GM11168 (cell line): ENCODE measurements around the gene MRPS5.

Source experiments
- in situ Hi-C: fragments of 300-500 bp; cut with MboI; formaldehyde crosslinking; loops from one replicate; pipeline ENCODE4 v1.12.0; 2022; ENCODE audit warnings: low sequenced_read_pairs; ENCODE audit not compliant: unreplicated experiment

The MRPS5 gene

DNA sequence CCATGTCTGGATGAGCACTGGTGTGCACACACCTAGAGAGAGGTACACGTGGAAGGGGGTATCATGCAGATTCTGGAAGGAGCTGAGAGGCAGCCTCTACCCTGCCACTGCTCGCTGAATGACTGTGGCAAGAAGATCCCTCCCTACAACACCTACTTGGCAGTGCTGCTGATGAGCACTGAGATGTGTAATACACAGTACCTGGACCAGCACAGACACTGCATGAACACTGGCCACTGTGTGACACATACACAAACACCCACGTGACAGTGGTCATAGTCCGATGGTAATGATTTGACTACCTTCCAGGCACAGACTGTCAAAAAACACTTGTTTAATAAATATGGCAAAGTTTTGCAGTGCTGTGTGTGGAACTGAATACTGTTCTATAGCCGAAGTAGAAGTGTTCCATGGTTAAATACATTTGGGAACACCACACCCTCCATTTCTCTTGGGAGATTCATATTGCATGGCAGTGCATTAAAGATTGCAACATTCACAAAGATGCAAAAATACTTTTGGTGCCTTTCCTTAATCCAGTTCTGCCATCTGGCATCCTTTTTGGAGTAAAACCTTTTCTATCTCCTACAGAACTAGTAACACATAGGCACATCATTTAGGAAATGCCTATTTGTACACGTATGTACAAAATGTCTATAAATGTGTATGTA lies 29.6 kb downstream of the MRPS5 start:
- in situ Hi-C loops: no loop called here

DNA sequence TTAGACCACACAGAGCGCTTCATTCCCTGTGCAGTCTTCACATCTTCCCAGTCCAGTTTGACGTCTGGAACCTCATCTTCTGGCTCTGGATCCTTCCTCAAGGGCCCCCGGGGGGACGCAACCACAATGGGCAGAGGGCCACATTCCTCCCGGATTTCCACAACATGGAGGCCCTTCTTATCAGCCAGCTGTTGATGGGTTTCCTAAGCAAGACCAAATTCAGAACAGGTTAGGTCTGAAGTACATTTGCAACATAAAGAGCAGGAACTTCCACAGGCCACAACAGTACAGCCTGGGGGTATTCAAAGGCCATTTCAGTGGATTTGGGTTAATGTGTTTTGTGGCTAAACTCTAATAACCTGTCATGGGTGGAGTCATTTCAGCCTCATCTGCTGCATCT lies 34.2 kb downstream of the MRPS5 start:
- in situ Hi-C loops: no loop called here

- in situ Hi-C loops: no loop called here
These were observed 35.6 kb downstream of the MRPS5 start for GRCh38 chr2:95086017-95086416.

DNA sequence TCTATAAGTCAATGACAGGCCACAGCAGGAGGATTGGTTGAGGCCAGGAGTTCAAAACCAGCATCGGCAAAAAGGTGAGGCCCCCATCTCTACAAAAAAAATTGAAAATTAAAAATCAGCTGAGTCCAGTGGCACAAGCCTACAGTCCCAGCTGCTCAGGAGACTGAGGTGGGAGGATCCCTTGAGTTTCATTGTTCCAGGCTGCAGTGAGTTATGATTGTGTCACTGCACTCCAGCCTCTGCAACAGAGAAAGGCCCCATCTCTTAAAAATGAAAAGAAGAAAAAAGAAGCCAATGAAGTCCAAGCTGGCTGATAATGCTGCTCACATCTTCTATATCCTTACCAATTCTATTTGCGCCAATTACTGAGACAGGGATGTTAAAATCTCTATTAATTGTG lies 39.1 kb downstream of the MRPS5 start:
- in situ Hi-C loops: no loop called here

DNA sequence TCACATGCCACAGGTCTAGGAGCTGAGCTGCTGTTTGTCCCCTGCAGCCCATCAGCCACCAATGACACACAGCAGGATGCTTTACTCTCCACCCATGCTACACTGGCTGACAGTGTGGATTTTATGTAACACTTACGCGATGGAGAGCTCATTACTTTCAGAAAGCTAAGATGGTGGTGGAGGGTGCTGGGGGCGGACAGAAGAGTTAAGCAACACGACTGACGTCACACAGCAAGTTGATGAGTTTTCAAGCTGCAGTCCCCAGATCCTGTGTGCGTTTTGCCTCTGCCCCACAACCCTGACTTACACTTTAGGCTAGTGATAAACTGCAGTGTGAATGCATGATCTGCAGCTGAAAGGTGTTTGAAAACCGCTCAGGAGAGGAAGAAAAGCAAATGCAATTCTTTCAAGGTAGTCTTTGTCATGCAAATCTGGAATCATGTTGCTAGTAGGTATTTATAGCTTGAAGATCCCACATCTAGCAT lies 42.4 kb downstream of the MRPS5 start:
- in situ Hi-C loops: no loop called here

DNA sequence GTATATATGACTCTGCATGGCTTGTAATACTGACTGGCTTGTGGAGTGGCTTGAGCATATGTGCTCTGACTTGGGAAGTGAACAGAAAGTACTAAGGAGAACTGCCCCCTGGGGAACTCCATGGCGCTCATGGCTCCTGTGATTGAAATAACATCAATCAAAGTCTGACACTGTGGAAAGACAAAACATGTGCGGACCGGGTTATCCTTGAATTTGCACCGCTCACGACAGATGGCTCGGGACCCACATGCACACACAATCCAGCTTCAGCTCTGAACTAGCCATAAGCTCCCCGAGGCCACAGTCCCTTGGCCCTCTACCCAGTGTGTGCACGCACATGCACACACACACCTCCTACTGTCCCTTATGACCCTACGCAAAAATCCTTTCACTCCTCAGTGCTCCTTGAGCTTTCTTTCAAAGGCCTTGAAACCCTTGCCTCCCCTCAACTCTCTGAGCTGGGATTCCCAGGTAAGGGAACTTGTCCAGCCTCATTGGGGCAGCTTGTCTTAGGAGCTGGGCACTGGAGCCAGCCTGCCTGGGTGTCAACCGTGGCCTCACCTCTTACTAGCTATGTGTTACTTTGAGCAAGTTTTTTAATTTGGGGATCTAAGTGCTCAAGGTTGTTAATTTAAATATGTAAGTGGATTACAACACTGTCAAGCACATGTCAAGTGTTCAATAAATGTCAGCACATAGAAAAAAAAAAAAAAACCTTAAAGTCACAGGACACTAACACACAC lies 43.6 kb downstream of the MRPS5 start:
- in situ Hi-C loops: no loop called here

DNA sequence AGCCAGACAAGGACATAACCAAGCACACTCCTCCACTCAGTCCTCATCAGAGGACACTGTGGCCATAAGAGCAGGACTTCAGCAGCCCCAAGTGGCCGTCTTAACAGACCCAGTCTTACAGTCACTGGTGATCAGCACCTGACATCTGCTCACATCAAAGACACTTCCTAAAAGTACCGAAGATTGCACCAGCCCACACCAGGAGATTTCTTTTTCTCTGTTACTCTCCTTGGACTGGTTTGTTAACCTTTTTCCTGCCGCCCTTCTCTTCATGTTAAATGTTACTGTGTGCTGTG lies 44.1 kb downstream of the MRPS5 start:
- in situ Hi-C loops: no loop called here

- in situ Hi-C loops: no loop called here
These were observed 44.7 kb downstream of the MRPS5 start for GRCh38 chr2:95076705-95077529.

GRCh38 chr2:95075440-95076132 lies 46.0 kb downstream of the MRPS5 start:
- in situ Hi-C loops: no loop called here

DNA sequence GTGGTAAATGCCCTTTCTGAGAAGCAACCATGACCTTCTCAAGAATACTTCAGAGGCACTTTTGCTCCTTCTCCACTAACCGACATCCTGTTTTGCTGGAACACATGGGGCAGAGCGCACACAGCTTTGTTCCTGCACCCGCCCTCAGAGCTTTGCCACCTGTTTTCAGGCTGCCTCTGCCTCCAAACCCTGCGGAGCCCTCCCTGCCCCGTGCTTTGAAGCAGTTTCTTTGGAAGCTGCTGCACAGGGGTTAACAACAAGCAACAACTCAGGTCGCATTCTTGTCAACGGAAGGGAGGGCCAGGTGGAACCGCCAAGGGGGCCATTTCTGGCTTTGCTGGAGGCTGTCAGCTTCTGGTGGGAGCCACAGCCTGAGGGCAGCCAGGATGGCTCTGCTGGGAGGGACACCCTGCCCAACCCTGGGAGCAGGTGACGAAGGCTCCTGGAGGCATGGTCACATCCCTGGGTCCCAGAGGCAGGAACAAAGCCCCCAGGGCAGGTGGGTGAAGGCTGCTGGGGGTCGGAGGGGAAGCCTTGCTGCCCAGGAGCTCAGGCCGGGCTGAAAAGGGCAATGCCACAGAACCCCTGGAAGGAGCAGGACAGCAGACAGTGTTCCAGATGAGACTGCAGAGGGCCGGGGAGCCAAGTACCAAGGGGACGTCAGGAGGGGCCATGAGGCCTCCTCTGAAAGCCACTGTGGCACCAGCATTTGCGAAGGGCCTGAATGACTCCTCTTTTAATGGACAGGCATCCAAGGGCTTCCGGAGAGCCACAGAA lies 46.8 kb downstream of the MRPS5 start:
- in situ Hi-C loops: no loop called here

DNA sequence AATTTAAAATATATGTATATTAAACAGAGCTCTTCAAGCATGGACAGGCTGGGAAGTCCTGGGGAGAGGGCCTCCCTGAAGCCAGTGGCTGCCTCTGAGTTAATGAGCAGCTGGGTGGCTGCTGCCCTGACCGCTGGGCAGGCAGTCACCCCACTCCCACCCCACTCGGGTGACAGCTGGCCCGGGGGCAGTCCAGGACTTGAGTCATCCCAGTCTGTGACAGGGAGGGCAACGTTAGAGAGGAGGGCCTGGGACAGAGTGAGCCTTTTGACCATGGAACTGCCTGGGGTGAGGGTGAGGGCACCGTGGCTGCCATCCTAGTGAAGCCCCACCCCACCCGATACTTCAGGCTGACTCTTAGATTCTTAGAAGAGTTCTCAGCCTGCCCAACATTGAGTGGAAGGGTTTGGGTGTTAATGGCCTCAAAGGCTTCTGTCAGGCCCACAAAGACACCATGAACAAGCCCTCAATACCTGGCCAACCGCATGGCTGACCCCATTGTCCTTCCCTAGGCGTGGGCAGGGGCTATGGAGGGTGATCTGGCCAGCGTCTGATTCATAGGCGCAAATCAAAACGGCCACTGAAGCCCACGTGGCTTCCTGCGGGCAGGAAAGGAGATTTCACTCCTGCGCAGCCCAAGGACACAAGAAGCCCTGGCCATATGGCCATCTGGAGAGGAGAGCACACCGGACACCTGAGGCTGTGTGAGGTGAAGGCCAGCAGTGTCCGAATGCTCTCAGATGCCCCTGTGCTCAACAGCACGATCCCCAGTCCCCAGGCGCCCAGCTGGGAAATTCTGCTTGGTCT lies 47.5 kb downstream of the MRPS5 start:
- in situ Hi-C loops: no loop called here

GRCh38 chr2:95072424-95072823 lies 49.2 kb downstream of the MRPS5 start:
- in situ Hi-C loops: no loop called here

DNA sequence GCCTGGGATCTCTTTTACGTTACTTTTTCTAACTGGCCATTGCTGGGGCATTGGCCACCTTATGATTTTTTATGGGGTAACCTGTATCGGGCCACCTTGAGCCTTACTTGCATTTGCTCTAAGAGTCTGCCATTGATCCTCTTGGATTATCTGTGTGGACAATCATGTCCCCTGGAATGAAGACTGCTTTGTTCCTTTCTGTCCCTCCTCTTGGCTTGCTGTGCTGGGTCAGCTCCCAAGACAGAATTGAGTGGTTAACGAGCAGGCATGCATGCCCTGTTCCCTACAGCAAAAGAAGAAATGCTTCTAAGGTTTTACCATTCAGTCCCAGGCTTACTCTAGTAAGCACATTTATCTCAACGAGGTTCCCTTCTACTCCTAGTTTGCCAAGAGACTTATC lies 49.8 kb downstream of the MRPS5 start:
- in situ Hi-C loops: no loop called here

DNA sequence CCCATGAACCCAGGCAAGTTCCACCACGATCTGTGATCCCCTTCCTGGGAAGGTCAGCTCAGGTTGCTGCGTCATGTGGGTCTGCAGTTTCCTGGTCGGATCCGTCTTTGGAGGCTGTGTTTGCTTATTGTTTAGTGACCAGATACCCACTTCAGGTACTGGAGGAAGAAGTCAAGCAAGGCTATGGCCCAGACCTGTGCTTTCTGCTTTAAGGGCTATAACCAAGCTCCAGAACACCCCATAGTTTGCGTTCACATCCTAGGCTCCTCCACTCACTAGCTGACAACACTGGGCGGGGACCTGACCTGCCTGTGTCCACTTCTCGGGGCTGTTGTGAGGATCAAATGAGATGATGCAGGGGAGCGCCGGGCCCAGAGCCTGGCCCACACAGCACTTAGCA lies 52.1 kb downstream of the MRPS5 start:
- in situ Hi-C loops: no loop called here

DNA sequence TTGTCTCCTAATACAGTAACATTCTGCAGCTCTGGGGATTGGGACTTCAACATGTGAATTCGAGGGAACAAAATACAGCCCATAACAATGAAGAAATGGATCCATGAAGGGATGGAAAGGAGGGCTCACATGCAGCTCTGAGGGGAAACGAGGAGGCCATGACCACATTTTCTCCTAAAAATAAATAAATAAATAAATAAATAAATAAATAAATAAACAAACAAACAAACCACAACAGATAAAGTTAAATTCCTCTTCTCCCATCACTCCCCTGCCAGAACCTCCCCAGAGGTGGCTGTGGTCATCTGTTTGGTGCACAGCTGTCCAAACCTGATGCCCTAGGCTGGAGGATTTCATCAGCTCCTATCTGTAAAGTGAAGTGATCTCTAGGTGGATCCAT lies 53.4 kb downstream of the MRPS5 start:
- in situ Hi-C loops: no loop called here

- in situ Hi-C loops: no loop called here
These were observed 58.3 kb downstream of the MRPS5 start for GRCh38 chr2:95063086-95063958.

GRCh38 chr2:95062242-95063085 lies 59.1 kb downstream of the MRPS5 start:
- in situ Hi-C loops: no loop called here
